ENCODE data around the gene TECR.
"Not testable (repeated sequence)": the region's sequence is repeated elsewhere in the genome, so short reads cannot be mapped to it uniquely, and the experiment has no call there.

DNA sequence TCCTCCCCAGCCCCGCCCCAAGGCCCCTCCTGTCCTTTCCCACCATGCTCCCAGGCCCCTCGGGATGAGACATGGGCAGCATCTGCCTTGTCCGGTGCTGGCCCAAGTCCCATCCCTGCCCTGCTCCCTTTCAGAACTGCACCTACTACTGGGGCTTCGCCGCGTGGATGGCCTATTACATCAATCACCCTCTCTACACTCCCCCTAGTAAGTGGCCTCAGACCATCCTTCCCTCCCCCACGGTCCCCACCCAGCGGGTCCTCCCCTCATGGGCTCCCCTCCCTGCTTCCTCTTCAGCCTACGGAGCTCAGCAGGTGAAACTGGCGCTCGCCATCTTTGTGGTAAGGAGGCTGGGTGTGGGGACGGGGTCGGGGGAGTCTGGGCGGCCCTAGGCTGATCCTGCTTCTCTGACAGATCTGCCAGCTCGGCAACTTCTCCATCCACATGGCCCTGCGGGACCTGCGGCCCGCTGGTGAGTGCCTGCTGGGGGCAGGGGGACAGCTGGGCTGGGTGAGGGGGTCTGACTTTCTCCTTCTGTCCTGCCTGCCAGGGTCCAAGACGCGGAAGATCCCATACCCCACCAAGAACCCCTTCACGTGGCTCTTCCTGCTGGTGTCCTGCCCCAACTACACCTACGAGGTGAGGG lies 35.4 kb downstream of the TECR start:
- TF ChIP-seq POLR2A (IDR thresholded peaks at IDR 0.05) = not testable (repeated sequence)
- TF ChIP-seq, protein P1, sequence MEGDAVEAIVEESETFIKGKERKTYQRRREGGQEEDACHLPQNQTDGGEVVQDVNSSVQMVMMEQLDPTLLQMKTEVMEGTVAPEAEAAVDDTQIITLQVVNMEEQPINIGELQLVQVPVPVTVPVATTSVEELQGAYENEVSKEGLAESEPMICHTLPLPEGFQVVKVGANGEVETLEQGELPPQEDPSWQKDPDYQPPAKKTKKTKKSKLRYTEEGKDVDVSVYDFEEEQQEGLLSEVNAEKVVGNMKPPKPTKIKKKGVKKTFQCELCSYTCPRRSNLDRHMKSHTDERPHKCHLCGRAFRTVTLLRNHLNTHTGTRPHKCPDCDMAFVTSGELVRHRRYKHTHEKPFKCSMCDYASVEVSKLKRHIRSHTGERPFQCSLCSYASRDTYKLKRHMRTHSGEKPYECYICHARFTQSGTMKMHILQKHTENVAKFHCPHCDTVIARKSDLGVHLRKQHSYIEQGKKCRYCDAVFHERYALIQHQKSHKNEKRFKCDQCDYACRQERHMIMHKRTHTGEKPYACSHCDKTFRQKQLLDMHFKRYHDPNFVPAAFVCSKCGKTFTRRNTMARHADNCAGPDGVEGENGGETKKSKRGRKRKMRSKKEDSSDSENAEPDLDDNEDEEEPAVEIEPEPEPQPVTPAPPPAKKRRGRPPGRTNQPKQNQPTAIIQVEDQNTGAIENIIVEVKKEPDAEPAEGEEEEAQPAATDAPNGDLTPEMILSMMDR (IDR thresholded peaks at IDR 0.05) = not testable (repeated sequence)

Data from thyroid gland (tissue), 4 donors.